Motor neuron (in vitro differentiated cells): Measurements from ENCODE around the gene CCDC57. TPM values are rescaled to one million over a fixed set of nuclear protein-coding genes. Genes with fewer than 3 reads are reported as not detected.

Experiments used
- ATAC-seq, 8 experiments: fragments of 200-7000 bp; cut with Tn5 transposase; replicated peaks in 6 of 8; 2 replicates each; pipeline ENCODE4 v1.8.0; 2021; ENCODE audit warnings: mild to moderate bottlenecking in 8 of 8, moderate library complexity in 8 of 8
- H3K27ac ChIP-seq, 2 donors: fragments of 250-450 bp; sonication (Bioruptor Pico); 2 replicates each; pipeline ENCODE4 v1.9.0; 2021; ENCODE audit warnings: antibody characterized with exemption in 2 of 2, mild to moderate bottlenecking in 2 of 2, moderate library complexity in 1 of 2
- H3K4me1 ChIP-seq, 2 donors: fragments of 250-450 bp; sonication (Bioruptor Pico); replicated peaks in 1 of 2; 2 replicates each; pipeline ENCODE4 v1.6.1; 2021; ENCODE audit warnings: antibody characterized with exemption in 2 of 2, mild to moderate bottlenecking in 2 of 2, moderate library complexity in 1 of 2
- H3K4me3 ChIP-seq, 5 donors: fragments of 250-450 bp; sonication (Bioruptor Pico); 2 replicates each; pipeline ENCODE4 v1.9.0; 2021; ENCODE audit warnings: antibody characterized with exemption in 5 of 5, mild to moderate bottlenecking in 5 of 5, moderate library complexity in 4 of 5
- WGBS, 10 experiments: fragments of 450-650 bp; shearing (Covaris generic); methylation state at CpG; one replicate each; pipeline ENCODE4 v1.0.0; 2022; 5-methylcytosine and 5-hydroxymethylcytosine counted together
- in situ Hi-C, 9 experiments: fragments of 400-800 bp; cut with MboI; loops; one replicate each; pipeline ENCODE4 v1.15.0; 2021; ENCODE audit warnings: low sequenced_read_pairs in 9 of 9, low pct_unique_long_range_greater_than_20kb in 2 of 9; ENCODE audit not compliant: unreplicated experiment in 9 of 9
- total RNA-seq, 8 experiments: library from RNA; unstranded; fragments of 300-600 nt; gene quantifications; 2 replicates each; pipeline versions ENCODE4 v1.2.3 to v1.2.4, GENCODE V29; 2022

CCDC57 gene
- total RNA-seq, 8 experiments from 2014 or later, result 13.6 to 68.8 (median 26.1) TPM

- Histone ChIP-seq H3K4me1 (peaks cover 18 to 37% of the 10 kb centered on the region in 2 donors), H3K4me3 (peak within 1 kb of the TSS; percentile 48 to 88 (median 50)), H3K27ac (peak within 1 kb of the TSS; percentile 25 to 80)
- in situ Hi-C loops, result no loop called here
- 0 to 27% methylated on average over 3 to 5 of the region's 105 CpGs; no CpG with 5 or more reads in 8 of the 10 experiments for WGBS, 10 experiments
- peak; percentile 9 to 57 (median 38) for ATAC-seq
These were observed 16.4 kb upstream of the CCDC57 start, which contains the start of gene SLC16A3 for GRCh38 chr17:82228842-82229697. TSS of gene SLC16A3 (plus strand) at chr17:82229042. CDS start at chr17:82236009, 6,967 bp downstream.

- WGBS, 10 experiments, result 40 to 64% (median 44%) methylated on average over 1 to 7 of the region's 63 CpGs; no CpG with 5 or more reads in 6 of the 10 experiments
- peak overlapping the region; percentile 48 to 88 (median 50) for H3K4me3 ChIP-seq
- in situ Hi-C loops, result no loop called here
- no peak for ATAC-seq
- H3K27ac ChIP-seq, result peak overlapping the region; percentile 10 to 80
- H3K4me1 ChIP-seq, result peaks cover 18 to 35% of the 10 kb centered on the region in 2 donors
These were observed 15.7 kb upstream of the CCDC57 start for GRCh38 chr17:82228278-82228841.

DNA sequence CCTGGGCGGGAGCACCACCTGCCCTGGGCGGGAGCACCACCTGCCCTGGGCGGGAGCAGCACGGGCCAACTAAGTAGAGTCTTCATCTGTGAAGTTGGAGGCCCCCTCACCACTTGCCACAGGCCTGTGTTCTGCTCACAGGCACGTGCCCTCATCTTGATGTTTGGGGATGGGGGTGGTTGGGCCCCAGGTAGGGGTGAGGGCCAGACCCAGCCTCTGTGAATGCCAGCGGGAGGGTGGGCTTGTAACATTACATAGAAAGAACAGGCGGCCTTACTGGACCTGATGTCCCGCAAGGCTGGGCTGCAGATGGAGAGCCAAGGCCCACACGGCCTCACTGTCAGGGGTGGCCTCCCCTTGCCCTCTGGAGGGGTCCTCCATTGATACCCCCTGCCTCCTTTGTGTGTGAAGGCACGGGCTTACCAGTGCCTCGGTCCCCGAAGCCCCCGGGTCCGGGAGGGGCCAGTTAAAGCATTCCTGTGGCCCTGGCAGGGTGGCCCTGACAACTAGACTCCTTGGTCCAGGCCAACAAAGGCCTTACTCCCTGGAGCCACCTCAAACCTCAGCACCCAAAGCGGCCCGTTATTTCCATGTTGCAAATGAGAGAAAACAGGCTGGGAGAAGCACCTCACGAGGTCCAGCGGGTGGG is 15.1 kb upstream of the CCDC57 start:
- Histone ChIP-seq H3K4me3 (peak overlapping the region in 3 of 5 donors; percentile 48 to 88 (median 84)), H3K27ac (peak overlapping the region in 1 of 2 donors; percentile 80), H3K4me1 (peaks cover 18 to 33% of the 10 kb centered on the region in 2 donors)
- in situ Hi-C loops, result no loop called here
- no peak for ATAC-seq
- 80 to 100% methylated on average over 2 of the region's 18 CpGs; no CpG with 5 or more reads in 8 of the 10 experiments for WGBS, 10 experiments

DNA sequence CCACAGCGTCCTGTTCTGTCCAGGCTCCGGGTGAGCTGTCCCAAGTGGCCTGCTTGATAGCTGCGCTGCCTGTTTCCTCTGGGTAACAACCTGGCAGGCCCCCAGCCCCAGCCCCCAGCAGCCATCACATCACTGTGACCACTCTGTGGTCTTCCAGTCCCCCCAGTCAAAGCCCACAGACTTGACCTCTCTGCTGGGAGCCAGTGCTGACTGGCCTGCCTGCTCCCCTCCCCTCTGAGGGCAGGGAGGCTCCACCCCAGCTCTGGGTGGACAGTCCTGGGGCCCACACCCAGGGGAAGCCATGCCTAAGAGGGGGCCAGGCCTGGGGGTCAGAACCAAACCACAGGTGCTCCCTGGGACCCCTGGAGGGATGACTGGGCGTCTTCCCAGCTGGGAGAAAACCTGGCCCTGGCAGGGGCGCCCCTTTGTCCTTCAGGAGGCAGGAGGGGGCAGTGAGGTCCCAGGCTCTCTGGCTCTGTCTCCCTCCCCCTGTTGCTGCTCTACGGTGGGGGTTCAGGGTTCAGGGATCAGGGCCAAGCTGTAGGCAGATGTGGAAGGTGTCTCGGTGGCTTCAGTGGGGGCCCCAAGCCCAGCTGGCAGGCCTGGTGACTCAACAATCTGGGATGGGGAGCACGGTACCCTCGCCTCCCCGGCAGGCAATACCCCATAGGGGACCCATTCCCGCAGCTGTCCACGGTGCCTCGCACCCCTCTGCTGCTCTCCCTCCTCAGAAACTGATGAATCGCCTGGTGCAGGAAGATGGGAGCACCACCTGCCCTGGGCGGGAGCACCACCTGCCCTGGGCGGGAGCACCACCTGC is 14.4 kb upstream of the CCDC57 start:
- no peak overlapping the region for H3K27ac ChIP-seq
- 80 to 100% (median 86%) methylated on average over 1 to 5 of the region's 16 CpGs; no CpG with 5 or more reads in 6 of the 10 experiments for WGBS, 10 experiments
- no peak for ATAC-seq
- in situ Hi-C loops, result no loop called here
- peaks cover 13 to 28% of the 10 kb centered on the region in 2 donors for H3K4me1 ChIP-seq
- no peak overlapping the region for H3K4me3 ChIP-seq

DNA sequence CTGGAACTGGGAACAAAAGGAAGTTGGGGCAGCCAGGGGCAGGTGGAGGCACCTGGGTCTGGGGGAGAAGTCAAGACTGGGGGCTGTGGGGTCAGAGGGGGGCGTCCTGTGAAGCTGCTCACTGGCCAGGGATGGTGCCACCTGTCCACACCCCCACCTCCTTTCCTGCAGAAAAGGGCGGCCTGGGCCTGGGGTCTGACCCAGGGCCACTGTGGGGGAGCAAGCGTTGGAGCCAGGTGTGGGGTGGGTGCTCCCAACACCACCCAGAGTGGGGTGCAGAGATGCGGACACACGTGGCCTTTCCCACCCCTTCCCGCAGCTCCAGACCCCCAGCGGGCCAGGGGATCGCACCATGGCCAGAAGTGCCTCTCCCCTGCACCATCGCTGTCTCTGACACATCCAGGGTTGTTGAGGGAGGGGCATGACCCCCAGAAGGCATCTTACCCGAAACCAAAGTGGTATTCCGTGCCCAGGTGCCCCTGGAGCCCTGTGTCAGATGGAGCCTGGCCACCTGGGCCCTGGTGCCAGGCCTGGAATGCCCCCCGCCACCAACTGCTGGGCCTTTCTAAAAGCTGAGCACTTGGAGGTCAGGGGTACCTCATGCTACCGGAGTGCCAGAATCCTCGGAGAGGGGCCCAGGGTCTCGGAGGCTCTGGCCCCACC is 13.6 kb upstream of the CCDC57 start:
- WGBS, 10 experiments, result 94 to 100% (median 100%) methylated on average over 1 to 3 of the region's 15 CpGs; no CpG with 5 or more reads in 7 of the 10 experiments
- Histone ChIP-seq H3K27ac (no peak overlapping the region), H3K4me3 (no peak overlapping the region), H3K4me1 (peaks cover 10 to 24% of the 10 kb centered on the region in 2 donors)
- in situ Hi-C loops, result no loop called here
- no peak for ATAC-seq

- H3K27ac ChIP-seq, result no peak overlapping the region
- H3K4me1 ChIP-seq, result peaks cover 9 to 22% of the 10 kb centered on the region in 2 donors
- in situ Hi-C loops, result no loop called here
- no peak overlapping the region for H3K4me3 ChIP-seq
- peak in 2 of 8 experiments; percentile 1 to 4 for ATAC-seq
- WGBS, 10 experiments, result 70 to 89% methylated on average over 7 of the region's 24 CpGs; no CpG with 5 or more reads in 8 of the 10 experiments
These were observed 12.9 kb upstream of the CCDC57 start for GRCh38 chr17:82225368-82226029.

DNA sequence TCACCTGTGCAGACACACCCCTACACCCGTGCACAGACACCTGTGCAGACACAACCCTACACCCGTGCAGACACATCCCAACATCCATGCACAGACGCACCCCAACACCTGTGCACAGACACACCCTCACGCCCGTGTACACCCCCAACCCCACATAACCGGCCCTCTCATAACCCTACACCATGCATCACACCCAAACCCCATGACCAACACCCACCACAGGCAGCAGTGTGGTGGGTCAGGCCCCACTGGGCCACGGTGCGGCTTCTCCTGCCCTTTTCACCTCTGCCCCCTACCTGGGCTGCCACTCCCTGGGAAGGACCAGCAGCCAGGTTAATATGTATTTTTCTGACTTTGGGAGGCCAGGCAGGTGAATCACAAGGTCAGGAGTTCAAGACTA is 12.0 kb upstream of the CCDC57 start:
- H3K27ac ChIP-seq, result no peak overlapping the region
- WGBS, 10 experiments, result 83 to 100% (median 91%) methylated on average over 1 to 2 of the region's 8 CpGs; no CpG with 5 or more reads in 6 of the 10 experiments
- in situ Hi-C loops, result no loop called here
- no peak for ATAC-seq
- peaks cover 3 to 16% of the 10 kb centered on the region in 2 donors for H3K4me1 ChIP-seq
- H3K4me3 ChIP-seq, result no peak overlapping the region

DNA sequence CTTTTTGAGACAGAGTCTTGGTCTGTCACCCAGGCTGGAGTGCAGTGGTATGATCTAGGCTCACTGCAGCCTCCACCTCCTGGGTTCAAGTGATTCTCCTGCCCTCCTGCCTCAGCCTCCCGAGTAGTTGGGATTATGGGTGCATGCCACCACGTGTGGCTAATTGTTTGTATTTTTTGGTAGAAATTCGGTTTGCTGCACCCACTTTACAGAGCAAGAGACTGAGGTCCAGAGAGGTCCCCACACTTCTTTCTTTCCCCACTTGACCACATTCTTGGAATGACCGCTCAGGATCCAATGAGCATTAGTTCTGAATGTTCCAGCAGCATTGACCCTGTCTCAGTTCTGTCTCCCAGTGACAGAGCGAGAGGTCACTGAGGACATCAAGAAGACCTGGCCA is 10.9 kb upstream of the CCDC57 start:
- no peak for ATAC-seq
- Histone ChIP-seq H3K4me3 (no peak overlapping the region), H3K27ac (no peak overlapping the region), H3K4me1 (peaks cover 3 to 15% of the 10 kb centered on the region in 2 donors)
- WGBS, 10 experiments, result 20 to 92% (median 49%) methylated on average over 1 to 5 of the region's 5 CpGs; no CpG with 5 or more reads in 5 of the 10 experiments
- in situ Hi-C loops, result no loop called here

- WGBS, 10 experiments, result 15 to 88% (median 53%) methylated on average over 1 to 6 of the region's 10 CpGs; no CpG with 5 or more reads in 3 of the 10 experiments
- in situ Hi-C loops, result no loop called here
- Histone ChIP-seq H3K27ac (no peak overlapping the region), H3K4me3 (no peak overlapping the region), H3K4me1 (peaks cover 0 to 10% of the 10 kb centered on the region in 2 donors)
- peak in 2 of 8 experiments; percentile 22 to 45 for ATAC-seq
These were observed 10.2 kb upstream of the CCDC57 start for GRCh38 chr17:82222816-82223215.

DNA sequence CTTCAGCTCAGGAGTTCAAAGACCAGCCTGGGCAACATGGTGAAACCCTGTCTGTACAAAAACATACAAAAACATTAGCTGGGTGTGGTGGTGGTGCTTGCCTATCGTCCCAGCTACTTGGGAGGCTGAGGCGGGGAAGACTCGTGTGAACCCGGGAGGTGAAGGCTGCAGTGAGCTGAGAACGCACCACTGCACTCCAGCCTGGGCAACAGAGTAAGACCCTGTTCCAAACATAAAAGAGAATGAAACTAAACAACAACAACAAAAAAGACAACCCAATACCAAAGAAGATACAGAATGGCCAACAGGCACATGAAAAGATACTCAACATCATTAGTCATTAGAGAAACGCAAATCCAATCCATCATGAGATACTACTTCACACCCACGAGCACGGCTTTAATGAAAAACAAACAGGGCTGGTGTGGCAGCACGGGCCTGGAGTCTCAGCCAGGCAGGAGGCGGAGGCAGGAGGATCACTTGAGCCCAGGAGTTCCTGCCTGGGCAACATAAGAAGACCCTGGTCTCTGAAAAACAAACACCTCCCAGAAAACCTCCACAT is 8.8 kb upstream of the CCDC57 start:
- Histone ChIP-seq H3K4me3 (no peak overlapping the region), H3K27ac (no peak overlapping the region), H3K4me1 (peaks cover 0 to 7% of the 10 kb centered on the region in 2 donors)
- in situ Hi-C loops, result no loop called here
- WGBS, 10 experiments, result 40 to 100% (median 65%) methylated on average over 1 to 7 of the region's 10 CpGs; no CpG with 5 or more reads in 1 of the 10 experiments
- ATAC-seq, result no peak
